HT-29 (cell line): ENCODE results near the gene BRME1. TPM values are rescaled to one million over a fixed set of nuclear protein-coding genes. Genes with fewer than 3 reads are reported as not detected.

Experiments
- DNase-seq: peaks from one replicate; pipeline ENCODE4 v3.0.0-alpha.2; 2015; ENCODE audit warnings: low spot score
- total RNA-seq: library from RNA; depleted of rRNA; stranded (reverse); fragments of >200 nt; shearing (Covaris generic); gene quantifications from 2 replicates; pipeline ENCODE4 v1.2.3, GENCODE V29; 2014; rRNA removed

Gene BRME1
- 2.2 and 3.9 TPM in 2 replicates for total RNA-seq

GRCh38 chr19:13905634-13906520, at the start of gene BRME1, which contains the start of gene CC2D1A:
BRME1 (minus strand) TSS chr19:13906117; CDS start chr19:13904892, 1,225 bp downstream.
CC2D1A (plus strand) TSS chr19:13906201; CDS start chr19:13906442, 241 bp downstream.
- peak; percentile 84 for DNase-seq

DNA sequence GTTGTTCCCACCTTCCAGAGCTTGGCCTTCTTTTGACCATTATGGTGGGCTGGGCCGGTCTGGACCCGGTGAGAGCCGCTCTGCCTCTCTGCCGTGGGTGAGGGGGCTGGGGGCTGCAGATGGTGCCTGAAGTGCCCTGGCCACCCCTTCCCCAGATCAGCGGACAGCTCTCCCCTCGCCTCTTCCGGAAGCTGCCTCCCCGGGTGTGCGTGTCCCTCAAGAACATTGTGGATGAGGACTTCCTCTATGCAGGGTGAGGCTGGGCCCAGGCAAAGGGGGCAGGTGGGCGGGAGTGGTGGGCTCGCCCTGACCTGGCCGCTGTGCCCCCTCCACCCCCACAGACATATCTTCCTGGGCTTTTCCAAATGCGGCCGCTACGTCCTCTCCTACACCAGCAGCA, 48.3 kb upstream of the BRME1 start:
- no peak for DNase-seq

DNA sequence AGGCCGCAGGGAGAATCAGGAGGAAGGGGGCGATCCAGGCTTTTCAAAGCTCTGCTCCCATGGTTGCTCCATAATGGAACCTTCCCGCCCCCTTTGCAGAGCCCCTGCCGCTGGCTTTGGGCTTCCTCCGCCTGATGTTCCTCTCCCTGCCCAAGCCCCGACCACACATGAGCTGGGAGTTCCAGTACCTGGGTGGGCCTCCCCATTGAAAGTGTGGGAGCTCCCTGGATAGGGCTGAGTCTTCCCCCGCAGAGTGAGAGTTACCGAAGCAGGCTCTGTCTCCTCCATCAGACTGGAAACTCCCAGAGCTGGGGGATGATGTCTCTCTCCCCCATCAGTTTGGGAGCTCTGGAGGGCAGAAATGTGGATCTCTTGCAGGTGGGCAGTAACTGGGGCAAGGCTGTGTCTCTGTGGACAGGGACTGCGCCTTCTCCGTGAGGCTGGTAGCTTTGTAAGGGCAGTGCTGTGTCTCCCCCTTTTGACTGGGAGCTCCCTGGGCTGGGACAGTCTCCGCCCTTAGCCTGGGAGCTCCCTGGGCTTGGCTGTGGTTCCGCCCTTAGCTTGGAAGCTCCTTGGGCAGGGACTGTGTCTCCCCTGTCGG, 47.1 kb upstream of the BRME1 start:
- peak; percentile 31 for DNase-seq

- peak; percentile 95 for DNase-seq
Observed at GRCh38 chr19:13952154-13952930, 46.4 kb upstream of the BRME1 start, which contains the start of gene DCAF15. DCAF15 (plus strand) TSS chr19:13952509; CDS start chr19:13952513, 4 bp downstream.

DNA sequence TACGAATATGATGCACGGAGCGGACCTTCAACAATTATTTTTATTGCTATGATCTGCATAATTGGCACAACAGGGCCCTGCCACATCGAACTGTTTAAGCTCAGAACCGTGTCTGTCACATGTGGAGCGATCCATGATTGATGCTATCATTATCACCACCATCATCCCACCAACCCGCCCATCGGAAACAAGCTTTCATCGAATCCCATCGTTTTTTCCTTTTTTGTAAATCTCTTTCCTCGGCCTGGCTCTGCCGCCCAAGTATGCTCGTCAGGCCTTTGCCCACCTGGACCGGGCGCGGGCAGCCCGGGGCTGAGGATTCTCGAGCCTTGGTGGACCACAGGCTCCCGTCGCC, 45.9 kb upstream of the BRME1 start:
- DNase-seq, result no peak

DNA sequence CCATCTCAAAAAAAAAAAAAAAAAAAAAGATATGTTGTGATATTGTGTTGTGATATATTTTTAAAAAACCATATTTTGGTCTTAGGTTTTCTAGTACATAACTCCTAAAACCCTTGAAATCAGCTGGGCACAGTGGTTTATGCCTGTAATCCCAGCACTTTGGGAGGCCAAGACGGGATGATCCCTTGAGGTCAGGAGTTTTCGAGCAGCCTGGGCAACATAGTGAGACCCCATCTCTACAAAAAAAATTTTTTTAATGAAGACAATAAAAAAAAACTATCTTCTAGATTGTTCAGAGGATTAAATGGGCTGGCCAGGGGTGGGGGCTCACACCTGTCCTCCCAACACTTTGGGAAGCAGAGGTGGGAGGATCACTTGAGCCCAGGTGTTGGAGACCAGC, 45.1 kb upstream of the BRME1 start:
- no peak for DNase-seq

GRCh38 chr19:13946414-13946813, 40.5 kb upstream of the BRME1 start:
- DNase-seq, result no peak

GRCh38 chr19:13942023-13942684, 36.2 kb upstream of the BRME1 start:
- no peak for DNase-seq

DNA sequence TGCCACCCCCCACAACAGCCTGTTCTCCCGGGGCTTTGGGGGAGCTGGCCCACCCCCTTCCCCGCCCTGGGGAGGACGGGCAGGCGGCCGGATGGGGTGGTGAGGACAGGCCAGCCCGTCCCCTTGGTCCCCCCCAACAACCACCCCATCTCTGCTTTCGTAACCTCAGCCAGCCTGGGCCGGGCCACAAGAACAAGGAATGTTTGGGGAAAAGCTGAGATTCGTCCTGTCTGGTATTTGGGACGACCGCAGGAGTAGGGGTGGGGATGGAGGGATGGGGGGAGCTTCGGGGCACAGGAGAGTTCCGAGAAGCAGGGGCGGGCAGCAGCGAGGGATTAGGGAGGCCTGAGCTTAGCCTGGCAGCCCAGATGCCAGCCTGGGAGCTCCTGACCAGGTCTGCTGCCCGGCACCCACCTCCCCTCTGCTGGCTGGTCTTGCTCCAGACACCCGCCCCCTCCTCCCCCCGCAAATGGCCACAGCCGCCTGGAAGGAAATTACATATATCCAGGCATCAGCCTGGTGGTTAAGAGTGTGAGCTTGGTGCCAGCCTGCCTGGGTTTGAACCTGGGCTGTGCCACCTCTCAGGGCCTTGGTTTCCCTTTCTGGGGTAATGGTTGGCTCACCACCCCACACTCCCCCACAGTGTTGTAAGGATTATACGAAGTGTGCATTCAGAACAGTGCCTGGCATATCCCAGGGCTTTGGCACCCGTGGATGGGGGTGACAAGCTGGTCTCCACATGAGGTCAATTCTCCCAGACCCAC, 32.6 kb upstream of the BRME1 start, which contains the start of gene PODNL1:
TSS of gene PODNL1 (minus strand) at position 117 of the 764 bp plus-strand sequence. CDS start 236 bp downstream, outside the sequence.
- no peak for DNase-seq

- no peak for DNase-seq
Observed at GRCh38 chr19:13937479-13938300, 31.8 kb upstream of the BRME1 start.

GRCh38 chr19:13935765-13936510, 30.0 kb upstream of the BRME1 start:
- no peak for DNase-seq

- no peak for DNase-seq
Observed at GRCh38 chr19:13934785-13935109, 28.8 kb upstream of the BRME1 start.

DNA sequence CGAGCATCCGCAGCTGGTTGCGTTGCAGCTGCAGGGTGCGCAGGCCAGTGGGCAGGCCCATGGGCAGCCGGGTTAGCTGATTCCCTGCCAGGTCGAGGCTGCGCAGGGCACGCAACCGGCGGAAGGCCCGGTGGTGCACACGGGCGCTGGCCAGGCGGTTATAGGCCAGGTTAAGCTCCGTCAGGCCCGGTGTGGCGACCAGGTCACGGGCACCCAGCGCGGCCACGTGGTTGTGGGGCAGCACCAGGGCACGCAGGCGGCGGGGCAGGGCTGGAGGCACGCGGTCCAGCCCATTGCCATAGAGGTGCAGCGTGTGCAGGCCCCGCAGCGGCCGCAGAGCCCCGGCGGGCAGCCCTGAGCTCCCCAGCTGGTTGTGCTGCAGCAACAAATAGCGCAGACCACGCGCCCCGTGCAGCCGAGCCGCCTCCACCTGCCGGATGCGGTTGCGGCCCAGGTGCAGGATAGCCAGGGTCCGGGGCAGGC, 27.0 kb upstream of the BRME1 start:
- DNase-seq, result no peak

GRCh38 chr19:13932149-13932637, 26.3 kb upstream of the BRME1 start:
- DNase-seq, result no peak

GRCh38 chr19:13931391-13932148, 25.7 kb upstream of the BRME1 start:
- DNase-seq, result no peak

- no peak for DNase-seq
Observed at GRCh38 chr19:13930402-13930801, 24.5 kb upstream of the BRME1 start.

GRCh38 chr19:13929956-13930355, 24.0 kb upstream of the BRME1 start:
- DNase-seq, result no peak

DNA sequence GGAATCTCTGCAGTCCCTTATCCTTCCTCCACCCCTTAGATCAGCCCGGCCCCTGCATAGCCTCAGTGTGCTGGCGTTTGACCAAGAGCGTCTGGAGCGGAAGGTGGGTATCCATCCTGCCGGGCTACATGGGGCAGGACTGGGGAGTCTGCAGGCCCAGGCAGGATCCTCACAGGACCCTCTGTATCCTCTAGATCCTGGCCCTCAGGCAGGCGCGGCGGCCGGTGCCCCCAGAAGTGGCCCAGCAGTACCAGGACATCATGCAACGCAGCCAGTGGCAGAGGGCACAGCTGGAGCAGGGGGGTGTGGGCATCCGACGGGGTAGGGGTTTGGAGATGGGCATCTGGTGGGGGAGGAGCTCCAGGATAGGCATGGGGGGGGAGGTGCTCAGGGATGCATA, 23.4 kb upstream of the BRME1 start:
- no peak for DNase-seq
